Measurements from ENCODE around the gene TMEM198. TPM values are rescaled to one million over a fixed set of nuclear protein-coding genes. Genes with fewer than 3 reads are reported as not detected.
A peak's percentile ranks its signal among the peaks of the same experiment; 100 is the strongest.

Gene TMEM198
- total and polyA plus RNA-seq, 2 experiments from 2014 or later: 5.6 to 13.7 TPM

GRCh38 chr2:219561179-219562048 is 17.6 kb downstream of the TMEM198 start:
- Histone ChIP-seq H3F3A (replicated peaks; ENCODE audit: low read depth) (peaks cover 32% of the 10 kb centered on the region), H3K4me2 (peak overlapping the region; percentile 74), H3K27me3 (ENCODE audit: insufficient read depth) (no peaks in the 10 kb centered on the region), H2AFZ (no peak overlapping the region), H3K9me2 (ENCODE audit: insufficient read depth) (no peaks in the 10 kb centered on the region), H4K20me1 (replicated peaks; ENCODE audit: insufficient read depth) (no peaks in the 10 kb centered on the region), H3K4me3 (no peak overlapping the region), H3K4me1 (ENCODE audit: insufficient read depth) (peaks cover 57% of the 10 kb centered on the region), H3K36me3 (ENCODE audit: insufficient read depth) (peaks cover 8% of the 10 kb centered on the region; the same call in 1 of the 2 replicates), H3K79me2 (replicated peaks; ENCODE audit: insufficient read depth) (peaks cover 10% of the 10 kb centered on the region; the same call in 1 of the 2 replicates), H3K27ac (ENCODE audit: low read depth) (peak overlapping the region; percentile 93)
- H3K4me1 Mint-ChIP-seq: peaks cover 68% of the 10 kb centered on the region
- peaks cover 29% of the 10 kb centered on the region for H3K27me3 Mint-ChIP-seq (ENCODE audit: insufficient read depth, low read depth, poor library complexity)
- TF ChIP-seq POLR2AphosphoS5 (IDR thresholded peaks at IDR 0.05; ENCODE audit: low read depth) (no peak), ZNF114 (CRISPR knock-in tag; IDR thresholded peaks at IDR 0.05) (no peak), CREB1 (CRISPR knock-in tag; IDR thresholded peaks at IDR 0.05; ENCODE audit: low read depth) (no peak), ZNF331 (CRISPR knock-in tag; IDR thresholded peaks at IDR 0.05; ENCODE audit: low read depth) (no peak), ETS1 (IDR thresholded peaks at IDR 0.05) (0 out of 2 replicates have a peak, but pooled peaks have one; percentile 25)
- TF ChIP-seq, protein P1, sequence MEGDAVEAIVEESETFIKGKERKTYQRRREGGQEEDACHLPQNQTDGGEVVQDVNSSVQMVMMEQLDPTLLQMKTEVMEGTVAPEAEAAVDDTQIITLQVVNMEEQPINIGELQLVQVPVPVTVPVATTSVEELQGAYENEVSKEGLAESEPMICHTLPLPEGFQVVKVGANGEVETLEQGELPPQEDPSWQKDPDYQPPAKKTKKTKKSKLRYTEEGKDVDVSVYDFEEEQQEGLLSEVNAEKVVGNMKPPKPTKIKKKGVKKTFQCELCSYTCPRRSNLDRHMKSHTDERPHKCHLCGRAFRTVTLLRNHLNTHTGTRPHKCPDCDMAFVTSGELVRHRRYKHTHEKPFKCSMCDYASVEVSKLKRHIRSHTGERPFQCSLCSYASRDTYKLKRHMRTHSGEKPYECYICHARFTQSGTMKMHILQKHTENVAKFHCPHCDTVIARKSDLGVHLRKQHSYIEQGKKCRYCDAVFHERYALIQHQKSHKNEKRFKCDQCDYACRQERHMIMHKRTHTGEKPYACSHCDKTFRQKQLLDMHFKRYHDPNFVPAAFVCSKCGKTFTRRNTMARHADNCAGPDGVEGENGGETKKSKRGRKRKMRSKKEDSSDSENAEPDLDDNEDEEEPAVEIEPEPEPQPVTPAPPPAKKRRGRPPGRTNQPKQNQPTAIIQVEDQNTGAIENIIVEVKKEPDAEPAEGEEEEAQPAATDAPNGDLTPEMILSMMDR (conservative IDR thresholded peaks at IDR 0.05; ENCODE audit: low read depth in 2 of 2): 0 out of 4 replicates have a peak, but pooled peaks of 1 of the 2 experiments have one; percentile 5
- H3K4me3 Mint-ChIP-seq: peak overlapping the region; percentile 38; the same call in 1 of the 3 replicates
- H3K36me3 Mint-ChIP-seq (ENCODE audit: low read depth): peaks cover 47% of the 10 kb centered on the region
- peak; percentile 14 for ATAC-seq
- peak; percentile 68 for DNase-seq (ENCODE audit: low spot score)
- peak overlapping the region; percentile 85 for H3K27ac Mint-ChIP-seq
- H3K9me3 Mint-ChIP-seq: no peaks in the 10 kb centered on the region; the same call in 1 of the 3 replicates

DNA sequence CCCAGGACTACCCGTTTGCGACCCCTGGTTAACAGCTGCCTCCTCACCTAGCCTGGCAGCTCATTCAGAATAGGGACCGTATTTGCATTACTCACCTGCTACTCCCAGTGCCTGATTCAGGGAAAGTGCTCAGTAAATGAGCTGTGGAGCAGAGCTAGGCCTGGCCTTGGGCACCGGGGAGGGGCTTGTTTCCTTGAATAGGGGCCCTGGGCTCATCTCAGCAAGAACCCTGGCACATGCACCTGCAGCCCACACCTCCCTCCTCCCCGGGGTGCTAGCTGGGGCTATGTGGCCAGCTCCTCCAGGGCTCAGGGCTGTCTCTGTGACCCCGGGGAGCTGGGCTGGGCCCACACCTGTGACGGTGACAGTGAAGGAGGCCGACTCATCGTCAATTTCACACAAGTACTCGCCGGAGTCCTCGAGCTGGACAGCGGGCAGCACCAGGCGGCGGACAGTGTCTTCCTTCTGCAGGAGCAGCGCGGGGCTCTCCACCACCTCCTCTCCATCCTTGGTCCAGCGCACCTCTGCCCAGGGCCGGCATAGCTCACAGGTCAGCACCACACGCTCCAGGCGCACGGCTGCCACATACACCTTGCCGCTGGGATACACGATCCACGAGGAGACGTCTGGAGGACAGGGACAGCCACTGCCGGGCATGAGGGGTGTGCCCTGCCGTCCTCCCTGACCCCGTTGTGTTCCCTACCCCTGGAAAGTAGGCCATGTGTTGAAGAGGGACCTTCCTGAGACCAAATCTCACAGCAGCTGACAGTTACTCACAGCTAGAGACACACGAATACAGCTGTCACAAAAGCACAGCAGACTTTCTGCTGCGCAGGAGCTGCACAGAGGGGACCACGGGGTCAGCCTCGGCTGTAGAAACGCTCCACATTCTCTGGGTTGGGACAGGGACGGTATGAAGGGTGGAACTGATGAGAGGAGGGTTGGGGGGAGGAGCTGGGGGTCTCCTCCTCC is 18.5 kb downstream of the TMEM198 start:
- Histone ChIP-seq H3K79me2 (replicated peaks; ENCODE audit: insufficient read depth) (peaks cover 10% of the 10 kb centered on the region; the same call in 1 of the 2 replicates), H3K4me1 (ENCODE audit: insufficient read depth) (peaks cover 59% of the 10 kb centered on the region), H2AFZ (no peak overlapping the region), H3K27ac (ENCODE audit: low read depth) (peak overlapping the region; percentile 93), H3F3A (replicated peaks; ENCODE audit: low read depth) (peaks cover 36% of the 10 kb centered on the region), H3K9me2 (ENCODE audit: insufficient read depth) (no peaks in the 10 kb centered on the region), H3K4me2 (peak overlapping the region; percentile 74; the same call in 1 of the 2 replicates), H3K4me3 (no peak overlapping the region), H3K36me3 (ENCODE audit: insufficient read depth) (peaks cover 8% of the 10 kb centered on the region; the same call in 1 of the 2 replicates), H3K27me3 (ENCODE audit: insufficient read depth) (no peaks in the 10 kb centered on the region), H4K20me1 (replicated peaks; ENCODE audit: insufficient read depth) (no peaks in the 10 kb centered on the region)
- ATAC-seq (peak; percentile 5), DNase-seq (ENCODE audit: low spot score) (no peak)
- Mint-ChIP-seq H3K27ac (peak overlapping the region; percentile 71), H3K4me1 (peaks cover 74% of the 10 kb centered on the region), H3K9me3 (no peaks in the 10 kb centered on the region; the same call in 1 of the 3 replicates), H3K27me3 (ENCODE audit: insufficient read depth, low read depth, poor library complexity) (peaks cover 33% of the 10 kb centered on the region), H3K36me3 (ENCODE audit: low read depth) (peaks cover 57% of the 10 kb centered on the region), H3K4me3 (peak overlapping the region; percentile 38; the same call in 1 of the 3 replicates)
- TF ChIP-seq CREB1 (CRISPR knock-in tag; IDR thresholded peaks at IDR 0.05; ENCODE audit: low read depth): no peak
- TF ChIP-seq, protein P2, sequence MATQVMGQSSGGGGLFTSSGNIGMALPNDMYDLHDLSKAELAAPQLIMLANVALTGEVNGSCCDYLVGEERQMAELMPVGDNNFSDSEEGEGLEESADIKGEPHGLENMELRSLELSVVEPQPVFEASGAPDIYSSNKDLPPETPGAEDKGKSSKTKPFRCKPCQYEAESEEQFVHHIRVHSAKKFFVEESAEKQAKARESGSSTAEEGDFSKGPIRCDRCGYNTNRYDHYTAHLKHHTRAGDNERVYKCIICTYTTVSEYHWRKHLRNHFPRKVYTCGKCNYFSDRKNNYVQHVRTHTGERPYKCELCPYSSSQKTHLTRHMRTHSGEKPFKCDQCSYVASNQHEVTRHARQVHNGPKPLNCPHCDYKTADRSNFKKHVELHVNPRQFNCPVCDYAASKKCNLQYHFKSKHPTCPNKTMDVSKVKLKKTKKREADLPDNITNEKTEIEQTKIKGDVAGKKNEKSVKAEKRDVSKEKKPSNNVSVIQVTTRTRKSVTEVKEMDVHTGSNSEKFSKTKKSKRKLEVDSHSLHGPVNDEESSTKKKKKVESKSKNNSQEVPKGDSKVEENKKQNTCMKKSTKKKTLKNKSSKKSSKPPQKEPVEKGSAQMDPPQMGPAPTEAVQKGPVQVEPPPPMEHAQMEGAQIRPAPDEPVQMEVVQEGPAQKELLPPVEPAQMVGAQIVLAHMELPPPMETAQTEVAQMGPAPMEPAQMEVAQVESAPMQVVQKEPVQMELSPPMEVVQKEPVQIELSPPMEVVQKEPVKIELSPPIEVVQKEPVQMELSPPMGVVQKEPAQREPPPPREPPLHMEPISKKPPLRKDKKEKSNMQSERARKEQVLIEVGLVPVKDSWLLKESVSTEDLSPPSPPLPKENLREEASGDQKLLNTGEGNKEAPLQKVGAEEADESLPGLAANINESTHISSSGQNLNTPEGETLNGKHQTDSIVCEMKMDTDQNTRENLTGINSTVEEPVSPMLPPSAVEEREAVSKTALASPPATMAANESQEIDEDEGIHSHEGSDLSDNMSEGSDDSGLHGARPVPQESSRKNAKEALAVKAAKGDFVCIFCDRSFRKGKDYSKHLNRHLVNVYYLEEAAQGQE (IDR thresholded peaks at IDR 0.05; ENCODE audit: unreplicated experiment): peak; percentile 38

Data from GM23338 (cell line).